NCI-H2227 (cell line): ENCODE results near the gene ANGPTL2.

Experiments used
- DNase-seq: peaks from one replicate; lab custom pipeline; 2025; ENCODE audit not compliant: unreplicated experiment; lab: John Stamatoyannopoulos, UW

The ANGPTL2 gene

GRCh38 chr9:127121628-127122175 is 733 bp downstream of the ANGPTL2 start:
- DNase-seq, result peak; percentile 4

DNA sequence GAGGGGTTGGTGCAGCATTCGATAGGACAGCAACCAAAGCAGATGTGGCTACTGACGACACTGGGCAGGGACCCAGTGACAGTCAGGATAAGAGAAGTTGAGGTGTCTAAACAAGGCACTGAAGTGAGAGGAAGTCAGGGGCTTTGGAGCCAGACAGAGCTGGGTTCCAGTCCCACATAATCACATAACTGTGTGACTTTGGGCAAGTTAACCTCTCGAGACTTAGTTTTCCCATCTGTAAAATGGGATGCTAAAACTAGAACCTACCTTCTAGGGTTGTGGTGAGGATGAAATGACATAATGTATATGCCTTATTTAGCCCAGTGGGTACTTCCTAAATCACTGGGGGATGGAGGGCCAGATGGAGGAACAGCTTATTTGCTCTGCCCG is 3.1 kb downstream of the ANGPTL2 start:
- DNase-seq, result no peak

DNA sequence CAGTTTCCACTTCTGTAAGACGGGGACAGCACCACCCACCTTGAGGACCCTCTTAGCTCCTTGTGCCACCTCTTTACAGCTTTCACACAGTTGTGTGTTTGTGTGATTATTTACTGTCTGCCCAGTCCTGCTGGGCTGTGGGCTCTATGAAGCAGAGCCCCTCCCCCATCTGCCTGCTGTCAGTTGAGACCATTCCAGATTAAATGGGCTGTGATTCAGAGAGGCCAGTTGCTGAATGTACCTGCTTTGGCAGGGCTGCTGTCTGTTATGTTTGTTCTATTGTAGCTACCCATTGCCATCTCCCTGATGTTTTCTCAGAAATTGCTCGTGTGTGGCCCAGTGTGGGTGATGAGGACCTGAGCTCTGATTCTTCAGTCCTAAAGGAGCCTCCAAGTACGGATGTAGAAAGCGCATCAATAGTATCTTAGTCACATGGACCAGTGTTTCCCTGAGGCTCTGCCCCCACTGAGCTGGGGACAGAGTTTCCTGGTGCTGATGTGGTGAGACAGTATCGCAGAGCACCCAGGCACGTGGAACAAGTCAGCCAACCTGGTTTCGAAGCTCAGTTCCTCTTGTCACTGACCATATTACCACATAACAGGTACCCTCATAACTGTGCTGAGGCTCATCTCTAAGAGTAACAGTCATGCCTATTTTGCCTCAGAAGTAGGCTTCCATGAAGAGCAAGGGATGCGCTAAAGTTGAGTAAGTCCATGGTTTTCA is 3.7 kb downstream of the ANGPTL2 start:
- DNase-seq, result no peak

- no peak for DNase-seq
These were observed 4.6 kb downstream of the ANGPTL2 start for GRCh38 chr9:127117801-127118200.

GRCh38 chr9:127116957-127117356 is 5.5 kb downstream of the ANGPTL2 start:
- DNase-seq, result no peak

GRCh38 chr9:127116088-127116726 is 6.2 kb downstream of the ANGPTL2 start:
- no peak for DNase-seq

DNA sequence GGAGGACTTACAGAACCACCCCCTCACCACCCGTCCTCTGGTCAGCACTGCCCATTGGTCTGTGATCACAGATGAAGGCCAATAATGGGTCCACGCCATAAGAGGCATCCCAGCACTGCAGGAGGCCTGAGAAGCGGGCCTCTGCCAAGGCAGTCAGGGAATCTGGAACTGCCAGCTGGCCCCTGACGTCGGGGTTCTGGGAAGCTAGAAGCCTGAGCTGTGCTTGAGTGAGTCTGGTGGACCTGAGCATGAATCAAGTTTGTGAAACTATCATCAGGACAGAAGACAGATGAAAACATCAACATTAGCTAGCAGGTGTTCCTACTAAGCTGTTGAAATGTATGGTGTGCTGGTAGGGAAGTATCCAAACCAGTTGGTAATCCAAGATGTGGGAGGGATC is 7.8 kb downstream of the ANGPTL2 start:
- DNase-seq, result no peak

GRCh38 chr9:127113191-127113972 is 9.1 kb downstream of the ANGPTL2 start:
- no peak for DNase-seq

DNA sequence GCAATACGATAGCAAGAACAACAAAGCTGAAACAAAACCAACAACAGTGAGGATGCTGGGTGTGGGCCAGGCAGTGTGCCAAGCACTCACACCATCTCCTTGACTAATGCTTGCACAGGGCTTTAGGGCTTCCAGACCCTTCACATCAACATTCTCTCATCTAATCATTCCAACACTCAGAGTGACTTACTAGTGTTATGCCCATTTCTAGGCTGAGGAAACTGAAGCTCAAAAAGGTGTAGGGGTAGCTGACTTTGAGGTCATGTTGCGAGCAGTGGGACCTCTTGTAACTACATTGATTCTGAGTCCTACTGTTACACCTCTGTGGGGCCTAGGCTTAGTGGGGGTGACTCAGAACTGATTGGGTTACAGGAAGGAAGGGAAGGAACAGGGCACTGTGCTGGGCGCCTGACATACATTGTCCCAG is 9.7 kb downstream of the ANGPTL2 start:
- no peak for DNase-seq

DNA sequence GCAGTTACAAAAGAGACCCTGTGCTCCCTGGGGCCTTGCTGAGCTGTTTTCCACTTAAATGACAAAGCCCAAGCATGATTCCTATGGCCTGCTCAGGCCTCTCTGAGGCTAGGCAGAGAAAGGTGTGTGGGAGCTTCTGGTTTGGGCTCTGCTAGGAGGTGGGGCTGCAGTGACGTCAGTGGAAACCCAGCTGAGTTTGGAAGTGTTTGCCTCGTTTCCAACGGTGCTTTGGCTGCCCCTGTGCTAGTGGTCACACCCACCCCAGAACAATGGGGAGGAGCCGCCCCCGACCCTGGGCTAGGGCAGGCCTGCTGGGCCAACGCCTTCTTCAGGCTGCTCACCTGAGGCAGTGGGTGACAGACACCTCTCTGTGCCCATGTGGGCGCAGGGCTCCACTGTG is 10.4 kb downstream of the ANGPTL2 start:
- peak; percentile 3 for DNase-seq

- DNase-seq, result no peak
These were observed 13.2 kb downstream of the ANGPTL2 start for GRCh38 chr9:127109212-127109711.

GRCh38 chr9:127107929-127108876 is 14.2 kb downstream of the ANGPTL2 start:
- no peak for DNase-seq

DNA sequence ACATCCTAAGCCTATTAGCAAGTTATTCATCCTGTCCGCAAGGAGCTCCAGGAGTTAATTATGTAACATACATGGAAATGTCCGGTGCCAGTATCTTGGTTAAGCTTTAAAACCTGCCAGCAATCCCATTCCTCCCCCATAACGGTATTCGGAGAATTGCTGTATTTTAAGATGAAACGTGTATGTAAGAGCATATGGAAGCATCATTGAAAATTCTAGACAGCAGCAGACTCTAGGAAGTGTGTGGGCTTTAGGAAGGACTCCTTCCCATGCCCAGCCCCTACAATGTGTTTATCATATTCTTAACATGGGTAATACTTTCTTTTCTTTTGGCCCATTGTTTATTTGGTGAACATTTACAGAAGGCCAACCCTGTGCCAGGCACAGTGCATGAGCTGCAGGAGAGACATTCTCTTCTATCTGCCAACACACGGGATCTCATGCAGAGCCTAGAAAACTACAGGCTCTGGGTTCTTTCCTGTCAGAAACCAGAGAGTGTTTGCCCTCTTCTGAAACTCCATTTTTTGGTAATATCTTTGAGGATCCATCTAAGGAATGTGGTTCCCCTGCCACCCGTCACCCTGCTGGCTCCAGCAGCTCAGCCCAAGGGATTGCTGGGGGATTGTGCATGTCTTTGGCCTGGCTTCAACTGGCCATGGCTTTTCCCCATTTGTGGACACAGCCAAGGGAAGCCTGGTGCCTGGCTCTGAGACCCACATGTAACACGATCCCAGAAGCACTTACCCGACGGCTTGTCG is 15.1 kb downstream of the ANGPTL2 start:
- DNase-seq, result no peak

DNA sequence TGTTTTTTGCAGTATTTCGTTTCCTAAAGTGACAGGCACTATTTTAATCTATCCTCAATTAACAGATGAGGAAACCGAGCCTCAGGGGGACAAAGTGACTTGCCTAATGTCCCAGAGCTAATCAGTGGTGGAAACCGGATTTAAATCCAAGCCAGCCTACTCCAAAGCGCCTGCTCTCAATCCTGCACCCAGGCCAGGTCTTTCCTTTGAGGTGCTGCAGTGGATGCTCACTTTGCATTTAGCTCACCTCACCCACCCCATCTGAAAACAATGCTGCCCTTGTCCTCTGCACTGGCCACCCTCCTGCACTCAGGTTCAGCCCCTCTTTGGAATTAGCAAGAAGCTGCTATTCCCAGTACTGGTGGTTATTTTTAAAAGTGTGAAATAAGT is 16.0 kb downstream of the ANGPTL2 start:
- no peak for DNase-seq

DNA sequence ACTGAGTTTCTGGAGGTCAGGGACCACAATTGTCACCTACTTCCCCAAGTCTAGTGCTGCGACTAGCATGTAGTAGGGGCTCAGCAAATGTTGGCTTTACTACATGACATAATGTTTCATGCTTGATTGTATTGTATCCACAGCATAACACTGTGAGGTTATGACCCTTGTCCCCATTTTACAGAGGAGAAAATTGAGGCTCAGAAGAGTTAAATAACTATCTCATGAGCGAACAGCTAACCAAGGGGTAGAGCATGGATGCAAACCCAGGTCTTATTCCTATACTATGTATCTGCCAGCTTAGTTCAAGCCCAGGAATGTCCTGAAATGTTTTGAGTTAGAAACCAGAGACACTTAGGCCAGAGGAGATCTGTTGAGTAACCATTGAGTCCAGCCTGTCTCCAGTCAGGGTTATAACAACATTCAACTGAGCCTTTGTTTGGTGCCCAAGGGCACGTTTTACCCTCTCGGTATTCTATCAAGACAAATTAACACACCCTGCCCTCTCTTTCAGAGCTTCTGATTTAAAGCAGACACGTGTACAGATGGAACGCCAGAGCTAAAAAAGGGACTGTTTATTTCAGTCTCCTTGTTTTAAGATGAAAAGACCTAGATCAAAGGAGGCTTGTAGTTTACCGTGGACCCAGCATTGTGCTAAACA is 16.5 kb downstream of the ANGPTL2 start:
- DNase-seq, result no peak

DNA sequence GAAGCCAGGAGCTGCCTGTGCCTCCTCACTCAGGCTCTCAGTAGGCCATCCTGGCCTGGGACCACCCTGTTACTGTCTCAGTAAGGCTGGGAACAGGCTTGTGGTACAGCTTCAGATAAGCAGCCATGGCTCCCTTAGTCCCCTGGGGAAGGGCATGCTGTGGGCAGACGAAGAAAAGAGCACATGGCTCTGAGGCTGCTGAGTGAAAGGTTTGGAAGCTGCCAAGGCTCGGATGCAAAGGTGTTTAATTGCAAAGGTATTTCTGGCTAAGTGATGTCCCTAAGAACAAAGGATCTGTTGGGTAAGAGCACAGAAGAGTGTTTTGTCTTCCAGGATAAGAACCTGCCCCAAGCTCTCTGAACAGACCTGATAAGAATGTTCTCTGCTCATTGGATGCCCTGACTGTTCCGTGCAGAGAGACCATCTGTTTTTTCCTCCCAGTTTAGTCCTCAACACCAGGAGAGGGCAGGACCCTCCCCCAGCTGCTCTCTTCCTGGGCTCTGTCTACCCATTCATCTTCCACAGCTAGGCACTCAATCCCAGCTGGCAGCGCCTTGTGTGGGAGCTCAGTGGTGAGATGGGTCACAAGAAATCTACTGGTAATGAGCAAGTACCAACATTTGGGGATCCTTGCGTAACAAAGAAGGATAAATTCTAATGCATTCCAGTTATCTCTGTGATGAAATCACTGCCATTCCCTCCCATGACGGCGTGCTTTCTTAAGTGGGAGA is 17.7 kb downstream of the ANGPTL2 start:
- DNase-seq, result peak; percentile 11

- no peak for DNase-seq
These were observed 19.6 kb downstream of the ANGPTL2 start for GRCh38 chr9:127102788-127103187.

GRCh38 chr9:127102176-127102575 is 20.3 kb downstream of the ANGPTL2 start:
- DNase-seq, result no peak

DNA sequence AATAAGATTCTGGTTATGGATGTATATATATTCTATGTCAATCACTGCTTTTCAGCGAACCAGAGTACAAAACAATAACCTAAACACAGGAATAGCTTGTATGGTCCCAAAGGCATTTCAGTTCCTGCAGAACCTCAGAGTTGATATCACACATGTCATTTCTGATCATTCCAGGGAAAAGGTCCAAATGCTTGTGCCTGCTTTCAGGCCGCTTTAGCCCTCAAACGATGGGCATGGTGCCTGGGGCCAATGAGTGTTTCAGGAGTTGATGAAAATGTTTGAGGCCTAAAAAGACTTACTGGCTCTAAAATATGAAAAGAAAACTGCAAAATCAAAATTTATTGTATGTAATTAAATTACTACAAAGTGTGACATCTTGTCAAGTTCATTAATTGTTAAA is 22.8 kb downstream of the ANGPTL2 start:
- DNase-seq, result no peak
